Esophagus muscularis mucosa (tissue), 4 donors: Measurements from ENCODE around the gene RBBP9.

Experiments used
- CTCF ChIP-seq, 3 experiments: fragments of 200-600 bp in 2 of 3; fragments of 450-650 bp in 1 of 3; sonication (generic) in 2 of 3; IDR thresholded peaks; one replicate each; pipeline ENCODE4 v1.5.1; 2017 to 2019; ENCODE audit warnings: antibody characterized with exemption in 3 of 3, mild to moderate bottlenecking in 2 of 3, moderate library complexity in 1 of 3
- EP300 ChIP-seq: sonication (generic); formaldehyde crosslinking; IDR thresholded peaks from one replicate; pipeline ENCODE4 v1.6.1; 2017; ENCODE audit warnings: antibody characterized with exemption
- POLR2AphosphoS5 ChIP-seq, 2 donors: sonication (generic); formaldehyde crosslinking; IDR thresholded peaks; one replicate each; pipeline ENCODE4 v1.6.1; 2017; ENCODE audit warnings: antibody characterized with exemption in 2 of 2

- no peak for TF ChIP-seq CTCF (IDR thresholded peaks at IDR 0.05)
- no peak for TF ChIP-seq EP300
- TF ChIP-seq POLR2AphosphoS5 (IDR thresholded peaks at IDR 0.05): no peak
Observed at GRCh38 chr20:18488301-18488700, 8.7 kb downstream of the RBBP9 start.
